ENCODE results near the gene DGKQ.

The DGKQ gene

GRCh38 chr4:1021386-1022050 is 48.1 kb upstream of the DGKQ start:
- Histone ChIP-seq H3K27ac (ENCODE audit: low read depth, low read length) (no peak overlapping the region), H3K9me2 (replicated peaks; ENCODE audit: control insufficient read depth, low read length) (no peaks in the 10 kb centered on the region), H3K4me2 (ENCODE audit: low read length) (no peak overlapping the region), H3K79me2 (ENCODE audit: control insufficient read depth, low read length) (no peaks in the 10 kb centered on the region), H4K20me1 (ENCODE audit: control insufficient read depth, insufficient read depth, low read depth, low read length) (no peaks in the 10 kb centered on the region), H3K9me3 (ENCODE audit: control insufficient read depth, insufficient read depth, low read length) (no peaks in the 10 kb centered on the region), H3K27me3 (ENCODE audit: control insufficient read depth, low read length) (no peaks in the 10 kb centered on the region), H3K4me1 (ENCODE audit: control insufficient read depth, low read length) (peaks cover 23% of the 10 kb centered on the region), H3K4me3 (ENCODE audit: low read length) (no peak overlapping the region), H3K36me3 (ENCODE audit: control insufficient read depth, low read length) (no peaks in the 10 kb centered on the region), H3F3A (ENCODE audit: control insufficient read depth, insufficient read depth) (peaks cover 1% of the 10 kb centered on the region; the same call in 1 of the 2 replicates)
- TF ChIP-seq EZH2phosphoT487 (IDR thresholded peaks at IDR 0.05; ENCODE audit: borderline replicate concordance, low read length) = no peak
- TF ChIP-seq CTCF (IDR thresholded peaks at IDR 0.05; ENCODE audit: low read depth, low read length, poor library complexity, severe bottlenecking) = no peak

GRCh38 chr4:1019729-1020470 is 46.5 kb upstream of the DGKQ start:
- Histone ChIP-seq H3K4me3 (ENCODE audit: low read length) (no peak overlapping the region), H3K79me2 (ENCODE audit: control insufficient read depth, low read length) (no peaks in the 10 kb centered on the region), H3K4me2 (ENCODE audit: low read length) (no peak overlapping the region), H3K27ac (ENCODE audit: low read depth, low read length) (no peak overlapping the region), H3K27me3 (ENCODE audit: control insufficient read depth, low read length) (no peaks in the 10 kb centered on the region), H3K9me2 (replicated peaks; ENCODE audit: control insufficient read depth, low read length) (no peaks in the 10 kb centered on the region), H3K4me1 (ENCODE audit: control insufficient read depth, low read length) (peaks cover 11% of the 10 kb centered on the region), H3F3A (ENCODE audit: control insufficient read depth, insufficient read depth) (no peaks in the 10 kb centered on the region), H4K20me1 (ENCODE audit: control insufficient read depth, insufficient read depth, low read depth, low read length) (no peaks in the 10 kb centered on the region), H3K9me3 (ENCODE audit: control insufficient read depth, insufficient read depth, low read length) (no peaks in the 10 kb centered on the region), H3K36me3 (ENCODE audit: control insufficient read depth, low read length) (no peaks in the 10 kb centered on the region)
- no peak for TF ChIP-seq CTCF (IDR thresholded peaks at IDR 0.05; ENCODE audit: low read depth, low read length, poor library complexity, severe bottlenecking)
- TF ChIP-seq EZH2phosphoT487 (IDR thresholded peaks at IDR 0.05; ENCODE audit: borderline replicate concordance, low read length) = no peak

- no peaks in the 10 kb centered on the region for H3K9me2 ChIP-seq (replicated peaks; ENCODE audit: control insufficient read depth, low read length)
These were observed 46.0 kb upstream of the DGKQ start for GRCh38 chr4:1019320-1019719.

More at GRCh38 chr4:1019320-1019719, 46.0 kb upstream of the DGKQ start:
- H3F3A ChIP-seq (ENCODE audit: control insufficient read depth, insufficient read depth) = no peaks in the 10 kb centered on the region
- H3K4me2 ChIP-seq (ENCODE audit: low read length) = no peak overlapping the region
- H4K20me1 ChIP-seq (ENCODE audit: control insufficient read depth, insufficient read depth, low read depth, low read length) = no peaks in the 10 kb centered on the region
- no peak overlapping the region for H3K27ac ChIP-seq (ENCODE audit: low read depth, low read length)
- TF ChIP-seq EZH2phosphoT487 (IDR thresholded peaks at IDR 0.05; ENCODE audit: borderline replicate concordance, low read length) (no peak), CTCF (IDR thresholded peaks at IDR 0.05; ENCODE audit: low read depth, low read length, poor library complexity, severe bottlenecking) (no peak)
- no peaks in the 10 kb centered on the region for H3K79me2 ChIP-seq (ENCODE audit: control insufficient read depth, low read length)
- no peak overlapping the region for H3K4me3 ChIP-seq (ENCODE audit: low read length)
- H3K9me3 ChIP-seq (ENCODE audit: control insufficient read depth, insufficient read depth, low read length) = no peaks in the 10 kb centered on the region
- H3K4me1 ChIP-seq (ENCODE audit: control insufficient read depth, low read length) = peaks cover 11% of the 10 kb centered on the region
- no peaks in the 10 kb centered on the region for H3K36me3 ChIP-seq (ENCODE audit: control insufficient read depth, low read length)
- H3K27me3 ChIP-seq (ENCODE audit: control insufficient read depth, low read length) = no peaks in the 10 kb centered on the region

Data from DOHH2 (cell line).